Bronchial epithelial cell (primary cell): ENCODE results near the gene KRTAP4-16. TPM values are rescaled to one million over a fixed set of nuclear protein-coding genes. Genes with fewer than 3 reads are reported as not detected.
"Not testable (repeated sequence)": the region's sequence is repeated elsewhere in the genome, so short reads cannot be mapped to it uniquely, and the experiment has no call there.

Experiments used
- DNase-seq: peaks from one replicate; pipeline ENCODE4 v3.0.0-alpha.2; 2010; ENCODE audit warnings: low read depth
- FAIRE-seq: peaks from 2 replicates; lab custom pipeline; 2011; peaks lifted over from hg19 to GRCh38; lab: Jason Lieb, UNC
- H3K27me3 ChIP-seq: 2 replicates; pipeline ENCODE4 v1.5.1; 2011; ENCODE audit warnings: low read length; ENCODE audit not compliant: control insufficient read depth, insufficient read depth
- H3K36me3 ChIP-seq: 2 replicates; pipeline ENCODE4 v1.5.1; 2011; ENCODE audit warnings: low read length; ENCODE audit not compliant: control insufficient read depth, insufficient read depth
- H3K4me3 ChIP-seq: 2 replicates; pipeline ENCODE4 v1.5.1; 2011; ENCODE audit warnings: mild to moderate bottlenecking, low read depth, low read length, control low read depth
- total RNA-seq: library from RNA; depleted of rRNA; stranded (reverse); fragments of >200 nt; gene quantifications from 2 replicates; pipeline ENCODE4 v1.2.1, GENCODE V29; 2014
- TF ChIP-seq, protein P1 (sequence below): IDR thresholded peaks from 2 replicates; pipeline ENCODE4 v1.5.1; 2011; ENCODE audit warnings: mild to moderate bottlenecking, moderate library complexity, low read length, control low read depth, inconsistent platforms; ENCODE audit not compliant: insufficient read depth, severe bottlenecking

Gene KRTAP4-16
- total RNA-seq, 1 donor from 2014 or later: not detected

DNA sequence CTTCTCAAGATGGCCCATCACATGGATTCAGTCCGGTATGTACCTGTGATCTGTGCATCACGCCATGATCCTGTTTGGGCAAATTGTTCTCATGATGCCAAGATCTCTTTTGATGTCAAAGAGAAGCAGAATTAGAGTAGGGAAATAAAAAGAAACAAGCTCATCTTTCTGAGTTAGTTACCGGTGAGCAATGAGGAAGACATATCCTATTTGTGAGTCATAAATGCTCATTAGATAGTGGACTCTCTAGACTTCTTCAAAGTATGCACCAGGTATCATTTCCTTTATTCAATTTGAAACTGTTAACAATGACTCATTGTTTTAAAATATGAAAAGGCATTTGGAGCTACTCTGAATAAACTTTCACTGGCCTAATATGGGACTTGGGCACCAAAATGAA lies 30.0 kb upstream of the KRTAP4-16 start:
- no peak for FAIRE-seq
- TF ChIP-seq, protein P1, sequence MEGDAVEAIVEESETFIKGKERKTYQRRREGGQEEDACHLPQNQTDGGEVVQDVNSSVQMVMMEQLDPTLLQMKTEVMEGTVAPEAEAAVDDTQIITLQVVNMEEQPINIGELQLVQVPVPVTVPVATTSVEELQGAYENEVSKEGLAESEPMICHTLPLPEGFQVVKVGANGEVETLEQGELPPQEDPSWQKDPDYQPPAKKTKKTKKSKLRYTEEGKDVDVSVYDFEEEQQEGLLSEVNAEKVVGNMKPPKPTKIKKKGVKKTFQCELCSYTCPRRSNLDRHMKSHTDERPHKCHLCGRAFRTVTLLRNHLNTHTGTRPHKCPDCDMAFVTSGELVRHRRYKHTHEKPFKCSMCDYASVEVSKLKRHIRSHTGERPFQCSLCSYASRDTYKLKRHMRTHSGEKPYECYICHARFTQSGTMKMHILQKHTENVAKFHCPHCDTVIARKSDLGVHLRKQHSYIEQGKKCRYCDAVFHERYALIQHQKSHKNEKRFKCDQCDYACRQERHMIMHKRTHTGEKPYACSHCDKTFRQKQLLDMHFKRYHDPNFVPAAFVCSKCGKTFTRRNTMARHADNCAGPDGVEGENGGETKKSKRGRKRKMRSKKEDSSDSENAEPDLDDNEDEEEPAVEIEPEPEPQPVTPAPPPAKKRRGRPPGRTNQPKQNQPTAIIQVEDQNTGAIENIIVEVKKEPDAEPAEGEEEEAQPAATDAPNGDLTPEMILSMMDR: no peak

DNA sequence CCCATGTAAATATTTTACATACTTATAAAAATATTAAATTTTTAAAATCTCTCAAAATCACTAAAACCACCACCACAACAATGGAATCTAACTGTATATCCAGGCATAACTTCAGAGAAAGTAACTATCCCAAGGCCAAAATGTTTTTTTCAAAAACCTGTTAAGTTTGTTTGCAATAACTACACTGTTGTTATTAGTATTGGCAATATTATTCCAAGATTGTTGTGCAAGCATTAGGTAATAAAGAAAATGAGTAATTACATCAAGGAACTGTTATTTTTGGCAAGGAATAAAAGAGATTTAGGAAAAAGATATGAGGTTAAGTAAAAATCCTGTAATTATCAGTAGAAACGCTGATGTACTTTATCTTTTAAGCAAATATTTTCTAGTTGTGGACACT lies 25.4 kb upstream of the KRTAP4-16 start:
- no peaks in the 10 kb centered on the region for H3K27me3 ChIP-seq
- no peak overlapping the region for H3K4me3 ChIP-seq
- no peaks in the 10 kb centered on the region for H3K36me3 ChIP-seq
- DNase-seq (peak; percentile 56), FAIRE-seq (no peak)
- TF ChIP-seq, protein P1: no peak

More for the DNA sequence above, 30.0 kb upstream of the KRTAP4-16 start:
- H3K36me3 ChIP-seq: no peaks in the 10 kb centered on the region
- H3K4me3 ChIP-seq: no peak overlapping the region
- H3K27me3 ChIP-seq: no peaks in the 10 kb centered on the region
- DNase-seq: peak; percentile 93

DNA sequence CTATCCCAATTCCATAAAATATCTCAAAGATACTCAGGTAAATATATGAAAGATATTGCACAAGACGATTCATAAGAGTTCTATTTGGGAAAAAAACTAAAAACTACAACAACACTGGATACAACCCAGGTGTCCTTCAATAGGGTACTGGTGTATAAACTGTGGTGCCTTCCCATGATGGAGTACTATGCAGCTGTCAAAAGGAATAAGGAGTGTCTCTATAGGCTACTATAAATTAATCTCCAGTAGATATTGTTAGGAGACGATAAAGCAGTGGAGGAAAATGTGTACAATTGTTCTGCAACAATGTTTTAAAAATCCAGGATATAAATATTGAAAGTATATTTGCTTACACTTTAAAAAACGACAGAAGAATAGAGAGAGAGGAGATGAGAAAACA lies 24.4 kb upstream of the KRTAP4-16 start:
- H3K27me3 ChIP-seq: no peaks in the 10 kb centered on the region
- TF ChIP-seq, protein P1: no peak
- FAIRE-seq (no peak), DNase-seq (no peak)
- H3K4me3 ChIP-seq: no peak overlapping the region
- H3K36me3 ChIP-seq: no peaks in the 10 kb centered on the region

DNA sequence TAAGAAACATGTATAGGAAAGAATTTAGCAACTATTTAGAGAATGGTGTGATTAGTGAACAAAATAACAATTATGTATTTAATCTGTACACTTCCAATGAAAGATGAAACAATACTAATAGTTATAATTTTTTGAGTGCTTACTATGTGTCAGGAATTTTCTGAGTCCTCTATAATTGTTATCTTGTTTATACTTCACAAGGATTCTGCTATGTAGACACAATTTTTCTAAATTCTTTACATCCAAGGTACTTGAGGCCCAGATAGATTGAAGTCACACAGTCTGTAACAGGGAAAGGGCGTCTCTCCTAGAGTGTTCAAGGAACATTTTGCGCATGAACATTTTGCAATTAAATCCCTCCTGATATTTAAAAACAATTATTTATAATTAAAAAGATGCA lies 23.1 kb upstream of the KRTAP4-16 start:
- Histone ChIP-seq H3K36me3 (no peaks in the 10 kb centered on the region), H3K27me3 (no peaks in the 10 kb centered on the region), H3K4me3 (no peak overlapping the region)
- TF ChIP-seq, protein P1: no peak
- DNase-seq (no peak), FAIRE-seq (no peak)

DNA sequence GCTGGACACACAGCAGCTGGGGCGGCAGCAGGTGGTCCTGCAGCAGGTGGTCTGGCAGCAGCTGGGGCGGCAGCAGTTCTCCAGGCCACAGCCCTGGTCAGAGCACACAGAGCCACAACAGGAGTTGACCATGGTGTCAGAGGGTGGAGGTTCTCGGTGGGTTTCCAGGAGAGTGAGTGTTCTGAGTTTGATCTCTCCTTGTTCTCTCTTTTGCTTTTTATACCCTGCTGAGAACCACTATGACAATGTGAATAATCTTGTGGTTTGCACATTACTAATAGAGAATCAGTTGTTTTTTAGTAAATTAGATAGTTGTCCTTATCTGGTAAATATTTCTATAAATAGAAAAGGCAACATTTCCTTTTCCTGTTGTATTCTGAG lies 22.0 kb upstream of the KRTAP4-16 start, which contains the start of gene KRTAP4-12:
TSS of gene KRTAP4-12 (minus strand) at position 192 of the 381 bp plus-strand sequence. CDS start at position 132, 60 bp downstream.
- not testable (repeated sequence) for FAIRE-seq, H3K36me3 ChIP-seq, H3K27me3 ChIP-seq, DNase-seq, H3K4me3 ChIP-seq

DNA sequence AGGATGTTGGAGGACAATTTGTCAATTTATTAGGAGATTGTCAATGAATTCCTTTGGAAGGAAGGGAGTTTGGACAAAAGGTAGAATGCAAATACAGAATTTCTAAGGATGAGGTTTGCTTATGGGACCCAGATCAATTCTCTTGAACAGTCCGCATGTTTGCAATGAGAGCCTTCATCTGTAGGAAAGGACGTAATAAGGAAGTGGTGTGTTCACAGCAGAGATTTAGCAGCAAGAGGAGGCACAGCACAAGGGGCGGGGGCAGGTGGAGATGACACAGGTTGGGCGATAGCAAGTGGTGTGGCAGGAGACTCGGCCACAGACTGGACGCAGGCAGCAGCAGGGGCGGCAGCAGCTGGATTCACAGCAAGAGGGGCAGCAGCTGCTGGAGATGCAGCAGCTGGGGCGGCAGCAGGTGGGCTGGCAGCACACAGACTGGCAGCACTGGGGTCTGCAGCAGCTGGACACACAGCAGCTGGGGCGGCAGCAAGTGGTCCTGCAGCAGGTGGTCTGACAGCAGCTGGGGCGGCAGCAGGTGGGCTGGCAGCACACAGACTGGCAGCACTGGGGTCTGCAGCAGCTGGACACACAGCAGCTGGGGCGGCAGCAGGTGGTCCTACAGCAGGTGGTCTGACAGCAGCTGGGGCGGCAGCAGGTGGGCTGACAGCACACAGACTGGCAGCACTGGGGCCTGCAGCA lies 21.4 kb upstream of the KRTAP4-16 start:
- H3K27me3 ChIP-seq, DNase-seq, H3K36me3 ChIP-seq, H3K4me3 ChIP-seq, FAIRE-seq: not testable (repeated sequence)

DNA sequence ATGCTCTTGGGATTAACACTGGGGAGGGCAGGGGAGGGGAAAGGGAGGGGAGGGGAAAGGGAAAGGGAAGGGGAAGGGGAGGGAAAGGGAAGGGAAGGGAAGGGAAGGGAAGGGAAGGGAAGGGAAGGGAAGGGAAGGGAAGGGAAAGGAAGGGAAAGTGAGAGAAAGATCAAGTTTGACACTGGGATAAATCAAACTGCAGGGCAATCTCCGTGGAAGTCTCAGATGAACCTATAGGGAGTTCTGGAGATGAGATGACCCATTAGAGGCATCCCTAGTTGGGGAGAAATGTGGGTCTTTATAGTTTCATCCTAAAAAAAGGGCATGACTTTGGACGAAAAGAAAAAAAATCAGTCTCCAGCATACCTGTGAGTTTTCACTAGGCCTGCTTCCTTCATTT lies 19.7 kb upstream of the KRTAP4-16 start:
- FAIRE-seq (no peak), DNase-seq (no peak)
- no peaks in the 10 kb centered on the region for H3K27me3 ChIP-seq
- no peaks in the 10 kb centered on the region for H3K36me3 ChIP-seq
- TF ChIP-seq, protein P1: no peak
- no peak overlapping the region for H3K4me3 ChIP-seq

DNA sequence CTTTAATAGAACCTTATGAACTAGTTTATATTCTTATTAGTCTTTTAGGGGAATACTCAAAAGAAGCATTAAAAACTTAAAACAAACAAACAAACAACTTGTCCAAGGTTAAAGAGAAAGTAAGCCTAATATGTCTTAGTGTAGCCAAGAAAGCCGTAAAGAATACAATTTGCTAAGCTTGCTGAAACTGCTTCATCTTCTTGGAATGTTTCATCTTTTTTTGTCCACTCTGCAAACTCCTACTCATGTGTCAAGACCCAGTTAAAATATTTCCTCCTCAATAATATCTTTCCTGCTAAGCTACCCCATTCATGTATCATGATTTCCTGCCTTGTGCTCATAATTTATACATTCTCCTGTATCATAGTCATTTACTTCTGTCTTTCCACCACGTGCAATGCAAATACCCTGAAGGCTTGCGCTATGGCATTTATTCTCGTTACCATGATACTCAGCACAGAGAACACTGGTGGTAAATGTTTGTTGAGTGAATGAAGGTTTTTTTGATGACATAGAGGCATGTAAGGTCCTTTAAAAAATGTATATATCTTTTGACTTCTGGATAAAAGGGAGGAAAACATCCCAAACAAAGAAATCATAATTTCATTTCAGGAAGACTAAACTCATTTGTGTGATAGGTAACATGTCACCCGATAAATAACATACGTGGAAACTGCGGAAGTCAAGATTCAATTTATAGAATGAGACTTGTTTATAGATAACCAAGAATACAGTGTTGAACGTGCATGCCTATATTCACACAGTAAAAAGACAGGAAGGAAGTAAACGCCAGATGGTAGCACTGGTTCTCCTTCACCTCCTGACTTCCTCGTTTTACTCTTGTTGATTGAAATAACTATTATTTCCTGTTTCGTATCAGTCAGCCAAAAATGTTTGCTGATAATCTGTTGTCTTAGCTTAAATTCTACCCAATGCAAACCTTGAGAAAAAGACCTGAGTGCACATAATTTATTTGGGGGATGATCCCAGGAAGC lies 18.0 kb upstream of the KRTAP4-16 start:
- FAIRE-seq: peak; percentile 40
- H3K4me3 ChIP-seq, H3K36me3 ChIP-seq, H3K27me3 ChIP-seq: not testable (repeated sequence)
- peak; percentile 49 for DNase-seq
